GM12874 (cell line): ENCODE data around the gene FOXP1.

Source experiments
- CTCF ChIP-seq: IDR thresholded peaks from 2 replicates; pipeline ENCODE4 v1.5.1; 2011; ENCODE audit warnings: low read depth, mild to moderate bottlenecking, control low read depth, low read length, moderate library complexity; ENCODE audit not compliant: insufficient read depth

FOXP1 gene

DNA sequence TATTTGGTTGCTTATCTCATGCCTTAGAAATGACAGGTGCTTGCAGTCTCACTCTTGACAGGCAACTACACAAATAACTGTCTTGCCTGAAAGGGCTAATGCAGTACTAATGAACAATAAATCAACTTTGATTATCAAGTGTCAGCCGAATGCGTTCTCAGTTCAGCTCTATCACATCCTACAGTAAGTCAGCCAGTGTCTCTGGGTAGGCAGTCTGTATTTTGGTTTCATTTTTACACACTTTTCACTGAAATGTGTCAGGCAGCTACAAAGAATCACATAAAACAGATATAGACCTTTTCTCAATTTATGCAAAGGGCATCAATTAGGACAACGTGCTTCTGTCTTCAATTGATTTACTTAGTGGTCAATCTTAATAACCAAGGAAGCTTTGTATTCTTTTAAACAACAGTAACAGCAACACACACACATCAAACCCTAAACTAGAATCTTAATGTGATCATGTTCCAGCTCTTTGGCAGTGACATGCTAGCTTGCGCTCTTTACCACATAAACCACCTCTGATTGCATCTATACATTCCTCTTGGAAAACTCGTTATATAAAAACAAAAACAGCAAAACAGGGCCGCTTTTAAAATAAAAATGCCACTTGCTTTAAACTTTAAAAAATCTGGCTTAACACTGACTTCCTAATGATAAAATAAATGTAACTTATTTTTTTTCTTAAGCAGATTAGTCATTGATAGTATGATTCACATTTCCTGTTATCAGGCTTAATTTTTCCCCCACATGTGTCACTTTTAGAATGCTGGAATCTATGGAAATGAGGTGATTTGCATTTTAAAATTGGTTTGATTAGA, 520.4 kb downstream of the FOXP1 start:
- no peak for TF ChIP-seq CTCF

DNA sequence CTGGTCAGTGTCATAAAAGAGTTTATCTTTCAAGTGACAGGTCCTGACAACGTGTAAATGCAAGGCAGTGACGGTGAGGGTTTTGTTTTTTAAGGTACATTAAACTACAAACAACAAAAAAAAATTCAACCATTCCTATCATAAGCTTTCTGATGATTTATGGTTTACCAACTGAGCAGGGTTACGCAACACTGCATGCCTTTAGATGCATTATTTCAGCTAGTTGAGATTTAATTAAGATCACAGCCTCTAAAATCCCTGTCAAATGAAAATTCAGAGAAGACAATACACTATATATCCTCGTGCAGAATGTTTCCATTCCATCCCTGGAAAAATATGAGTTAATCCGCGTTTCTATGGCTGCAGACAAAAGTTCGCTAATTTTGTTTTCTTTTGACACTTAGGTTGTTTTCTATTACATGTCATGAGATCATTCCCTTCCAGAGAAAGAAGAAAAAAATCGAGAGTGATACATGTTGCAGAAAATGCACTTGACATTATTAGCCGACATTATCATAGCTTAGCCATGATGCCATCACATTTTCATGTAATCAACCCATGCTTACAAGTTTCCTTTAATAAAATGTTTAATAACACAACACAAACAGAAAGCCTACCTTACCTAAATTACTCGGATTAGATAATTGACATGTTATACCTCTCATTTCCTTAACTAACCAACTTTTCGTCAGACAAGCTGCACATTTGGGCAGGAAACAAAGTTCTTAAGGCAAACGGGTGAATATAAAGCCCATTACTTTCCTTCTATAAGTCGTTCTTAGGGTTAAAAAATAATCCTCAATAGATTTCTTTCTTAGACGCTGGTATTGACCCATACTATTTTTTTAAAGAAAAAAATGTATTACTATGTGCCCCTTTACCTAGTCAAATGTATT, 521.2 kb downstream of the FOXP1 start:
- no peak for TF ChIP-seq CTCF

DNA sequence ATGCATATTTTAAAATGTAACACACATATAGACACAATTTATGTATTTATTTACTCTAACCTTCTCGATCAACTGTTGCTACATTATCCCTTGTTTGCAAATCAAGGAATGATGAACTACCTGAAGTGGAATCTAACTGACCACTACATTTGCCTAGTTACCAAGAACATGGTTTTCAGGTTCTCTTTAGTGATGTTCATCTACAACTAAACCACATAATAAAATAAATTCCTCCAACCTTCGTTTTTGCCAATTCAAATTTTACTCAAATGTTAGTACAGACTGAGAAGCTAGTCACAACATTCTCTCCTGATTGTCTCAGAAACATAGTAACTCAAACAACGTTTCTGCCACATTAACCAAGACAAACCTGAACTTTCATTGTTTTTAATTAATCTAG, 521.9 kb downstream of the FOXP1 start:
- no peak for TF ChIP-seq CTCF

GRCh38 chr3:71061037-71061436, 522.5 kb downstream of the FOXP1 start:
- no peak for TF ChIP-seq CTCF

DNA sequence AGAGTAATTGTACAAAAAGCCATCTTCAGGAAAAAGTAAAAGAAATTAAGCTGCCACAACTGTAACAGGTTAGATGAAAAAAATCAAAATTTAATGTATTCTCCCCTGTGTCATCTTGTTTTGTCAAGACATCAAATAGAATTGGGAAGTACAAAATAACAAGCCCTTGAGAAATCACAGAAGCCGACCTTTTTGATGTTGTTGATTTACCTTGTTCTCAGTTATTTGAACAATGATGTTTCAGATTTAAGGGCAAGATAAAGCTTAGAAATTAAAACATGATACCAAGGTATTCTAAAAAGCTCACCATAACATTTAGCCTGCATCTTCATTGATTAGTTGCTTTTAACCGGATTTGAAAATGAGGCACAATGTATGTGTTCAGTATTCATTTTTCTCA, 523.0 kb downstream of the FOXP1 start:
- TF ChIP-seq CTCF = no peak

- no peak for TF ChIP-seq CTCF
These were observed 526.0 kb downstream of the FOXP1 start for GRCh38 chr3:71057526-71057894.

DNA sequence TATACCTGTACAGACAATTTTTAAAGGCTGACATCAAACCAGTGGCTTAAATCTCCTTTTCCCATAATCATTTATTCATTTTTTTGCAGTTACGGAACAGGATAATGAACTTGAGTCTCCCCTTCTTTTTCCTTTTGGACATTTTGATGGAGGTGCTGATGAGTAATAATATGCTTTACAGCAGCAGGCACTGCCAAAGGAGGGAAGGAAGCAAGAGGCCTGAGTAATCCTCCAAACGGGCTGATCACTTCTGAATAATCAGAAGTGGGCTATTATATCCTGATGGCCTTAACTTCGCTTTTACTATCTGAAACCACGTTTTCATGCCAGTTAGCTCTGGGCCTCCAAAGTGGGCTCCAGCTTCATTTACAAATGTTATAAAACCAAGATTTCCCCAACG, 527.2 kb downstream of the FOXP1 start:
- no peak for TF ChIP-seq CTCF
